NCI-H2081 (cell line): Measurements from ENCODE around the gene SPRED2.

Experiments used
- DNase-seq, 2 experiments: peaks; one replicate each; lab custom pipeline; 2025; lab: John Stamatoyannopoulos, UW

The SPRED2 gene

DNA sequence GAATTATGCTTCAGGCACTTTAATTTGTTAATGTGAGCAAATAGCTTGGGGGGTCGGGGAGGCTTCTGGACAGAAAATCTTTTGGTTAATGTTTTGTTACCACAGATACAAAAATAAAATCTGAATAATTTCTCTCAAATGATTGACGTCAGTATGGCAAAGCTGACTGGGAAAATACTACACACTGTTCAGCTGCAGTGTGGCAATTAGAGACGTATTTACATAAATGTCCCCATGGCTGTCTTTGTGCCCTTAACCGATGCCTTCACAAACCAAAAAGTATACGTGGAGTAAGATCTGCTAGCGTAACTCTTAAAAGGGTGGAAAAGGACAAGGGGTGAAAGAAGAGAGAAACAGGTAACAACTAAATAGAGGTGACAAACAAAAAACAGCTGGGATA lies 121.3 kb downstream of the SPRED2 start:
- no peak for DNase-seq

DNA sequence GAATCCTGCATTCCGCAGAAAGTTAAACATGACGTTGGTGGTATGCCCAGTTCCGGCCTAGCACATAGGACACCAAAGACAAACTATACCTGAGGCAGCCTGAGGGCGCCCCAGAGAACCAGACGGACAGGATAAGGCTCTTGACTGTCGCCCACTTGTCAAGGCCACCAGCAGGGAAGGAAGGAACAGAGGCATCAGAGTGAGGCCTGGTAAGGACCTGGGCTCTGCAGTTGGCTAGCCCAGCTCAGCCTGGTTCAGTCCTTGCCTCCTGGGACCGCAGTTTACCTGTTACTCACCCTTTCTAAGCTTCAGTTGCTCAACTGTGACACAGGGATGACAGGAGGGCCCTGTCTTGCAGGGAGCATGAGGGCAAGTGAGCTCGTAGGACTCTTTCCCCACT lies 122.7 kb downstream of the SPRED2 start:
- no peak for DNase-seq

DNA sequence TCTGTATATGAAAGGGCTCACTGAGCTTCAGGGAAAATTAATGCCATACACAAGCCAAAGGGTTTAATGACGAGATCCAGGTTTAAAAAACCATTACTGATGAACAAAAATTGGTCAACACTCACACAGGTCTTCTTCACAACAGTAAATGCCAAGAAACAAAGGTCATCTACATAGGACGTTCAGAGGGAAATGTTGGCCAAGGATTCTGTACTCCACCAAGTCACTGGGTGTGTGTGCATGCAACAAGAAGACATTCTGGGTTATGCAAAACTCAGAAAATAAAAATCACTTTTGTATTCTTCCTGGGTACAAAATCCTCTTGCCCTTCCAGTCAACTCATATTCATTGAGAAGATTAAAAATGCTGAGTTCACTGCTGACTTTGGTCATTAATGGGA lies 126.5 kb downstream of the SPRED2 start:
- DNase-seq, result no peak

DNA sequence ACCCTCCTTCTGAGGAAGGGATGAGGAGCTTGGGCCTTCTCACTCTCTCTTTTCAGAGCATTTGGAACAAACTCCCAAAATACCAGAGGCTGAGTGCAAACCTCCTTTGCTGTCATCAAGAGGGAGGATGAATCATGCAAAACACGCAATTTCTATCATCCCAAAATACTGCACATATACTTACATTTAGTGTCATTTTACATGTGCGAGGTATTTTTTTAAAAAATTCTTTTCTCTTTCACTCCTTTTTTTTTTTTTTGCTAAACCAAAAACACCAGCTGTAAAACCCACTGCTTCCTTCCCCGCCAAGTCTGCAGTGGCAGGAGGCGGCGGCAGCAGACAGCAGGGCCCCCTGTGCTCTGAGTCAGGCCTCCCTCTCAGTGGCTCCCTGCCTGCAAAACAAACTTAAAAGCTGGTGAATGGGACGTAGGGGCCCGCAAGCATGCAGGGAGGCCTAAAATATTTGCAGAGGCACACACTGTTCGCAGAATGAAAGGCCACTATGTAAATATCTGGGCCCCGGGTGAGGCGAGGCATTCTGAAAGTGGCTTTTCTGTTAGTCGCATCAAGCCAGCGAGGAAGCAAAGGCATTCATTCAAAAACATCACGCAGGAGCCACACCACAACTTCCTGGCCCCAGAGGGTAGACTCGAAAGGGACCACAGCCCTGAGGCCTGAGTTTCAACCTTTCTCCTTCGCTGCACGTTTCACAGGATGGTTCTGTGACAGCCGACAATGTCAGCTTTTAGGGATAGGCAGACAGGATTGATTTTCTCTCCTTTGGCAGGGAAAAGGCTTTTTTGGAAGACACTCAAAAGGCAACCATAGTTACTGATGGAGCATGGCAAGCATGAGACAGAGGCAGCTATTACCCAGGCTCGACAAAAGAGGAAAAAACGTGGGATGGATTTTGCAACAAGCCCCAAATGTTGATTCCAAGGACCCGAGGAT lies 131.4 kb downstream of the SPRED2 start:
- DNase-seq, result peak; percentile 33 to 45

DNA sequence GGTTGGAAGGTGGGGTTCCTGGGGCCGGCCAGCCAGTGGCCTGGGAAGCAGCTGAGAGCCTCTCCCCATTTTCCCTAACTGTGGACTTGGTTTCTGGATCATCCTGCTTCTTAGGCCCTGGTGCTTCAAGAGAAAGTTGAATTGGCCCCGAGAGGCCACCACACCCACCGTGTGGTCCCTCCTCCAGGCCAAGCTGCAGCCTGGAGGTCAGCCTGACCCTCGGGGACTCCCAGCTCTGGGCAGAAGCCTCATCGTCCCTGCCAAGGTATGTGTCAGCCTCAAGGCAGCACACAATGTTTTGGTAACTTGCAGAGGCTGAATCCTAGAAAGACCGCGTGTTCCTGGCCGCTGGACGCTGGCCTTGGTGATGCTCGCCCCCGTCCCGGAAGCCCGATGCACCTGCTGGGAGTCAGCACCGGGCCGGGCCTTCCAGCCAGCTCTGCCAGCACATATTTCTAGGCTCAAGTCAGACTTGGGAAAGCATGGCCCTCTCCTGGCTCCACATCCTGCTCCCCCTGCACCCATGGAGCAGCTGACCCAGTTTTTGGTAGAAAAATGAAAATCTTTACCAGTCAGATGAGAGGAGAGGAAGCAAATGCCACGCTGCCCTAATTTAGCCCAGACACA lies 132.2 kb downstream of the SPRED2 start:
- no peak for DNase-seq

DNA sequence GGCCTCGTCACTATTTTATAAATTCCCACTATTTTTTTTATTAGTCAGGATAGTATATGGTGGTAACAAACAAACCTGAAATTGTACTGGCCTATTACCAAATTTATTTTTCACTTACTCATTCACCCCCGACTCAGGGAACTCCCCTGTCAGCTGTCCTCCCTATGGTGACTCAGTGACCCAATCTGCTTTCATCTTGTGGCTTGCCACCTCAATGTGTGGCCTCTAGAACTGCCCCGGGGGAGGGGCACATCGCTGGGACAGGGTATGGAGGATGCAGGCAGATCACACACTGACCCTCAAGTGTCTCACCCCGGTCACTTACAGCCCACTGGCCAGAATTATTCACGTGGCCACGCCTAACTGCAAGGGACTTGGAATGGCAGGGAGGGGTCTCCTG lies 133.2 kb downstream of the SPRED2 start:
- no peak for DNase-seq

DNA sequence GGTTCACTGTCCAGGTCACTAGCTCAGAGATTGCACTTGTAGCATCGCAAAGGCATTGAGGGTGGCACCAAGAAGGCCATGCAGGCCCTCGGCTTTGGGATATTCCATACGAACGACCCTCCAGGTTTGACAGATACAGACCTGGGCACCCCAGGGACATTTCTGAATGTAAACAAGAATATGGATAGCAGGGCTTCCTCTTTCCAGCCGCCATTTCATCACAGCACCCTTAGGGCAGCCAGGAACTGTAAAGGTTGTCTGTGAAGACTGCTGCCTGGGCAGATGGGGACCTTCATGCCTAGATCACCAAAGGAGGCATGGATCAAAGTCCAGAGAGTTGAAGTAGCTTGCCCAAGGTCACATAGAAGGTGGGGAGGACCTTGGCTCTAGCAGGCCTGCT lies 134.3 kb downstream of the SPRED2 start:
- no peak for DNase-seq

DNA sequence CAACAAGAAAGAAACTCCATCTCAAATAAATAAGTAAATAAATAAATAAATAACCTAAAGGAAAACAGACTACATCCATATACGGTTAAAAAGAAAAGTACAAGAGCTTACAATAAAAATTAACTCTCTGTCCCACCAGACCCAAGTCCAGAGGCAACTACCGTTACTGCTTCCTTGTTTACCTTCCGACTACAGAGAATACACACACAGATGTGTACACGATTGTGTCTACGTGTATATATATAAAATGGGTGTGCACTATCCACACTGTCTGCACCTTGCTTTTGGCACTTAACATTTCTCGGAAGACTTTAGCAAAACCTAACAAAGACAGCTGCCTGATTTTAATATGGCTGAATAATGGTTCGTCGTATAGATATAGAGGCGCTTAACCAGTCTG lies 134.9 kb downstream of the SPRED2 start:
- no peak for DNase-seq

DNA sequence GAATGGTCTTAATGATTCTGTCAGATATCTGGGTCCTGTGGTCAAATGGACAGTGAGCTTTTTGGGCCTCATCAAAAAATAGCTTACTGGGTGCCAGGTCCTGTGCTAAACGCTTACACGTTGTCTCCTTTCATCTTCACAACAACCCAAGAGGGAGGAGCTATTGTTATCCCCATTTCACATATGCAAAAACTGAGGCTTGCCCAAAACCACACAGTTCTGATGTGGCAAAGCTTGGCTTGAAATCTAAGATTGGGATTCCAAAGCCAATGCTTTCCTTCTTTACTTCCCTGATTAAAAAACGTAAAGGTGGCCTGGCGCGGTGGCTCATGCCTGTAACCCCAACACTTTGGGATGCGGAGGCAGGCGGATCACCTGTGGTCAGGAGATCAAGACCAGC lies 135.4 kb downstream of the SPRED2 start:
- no peak for DNase-seq

DNA sequence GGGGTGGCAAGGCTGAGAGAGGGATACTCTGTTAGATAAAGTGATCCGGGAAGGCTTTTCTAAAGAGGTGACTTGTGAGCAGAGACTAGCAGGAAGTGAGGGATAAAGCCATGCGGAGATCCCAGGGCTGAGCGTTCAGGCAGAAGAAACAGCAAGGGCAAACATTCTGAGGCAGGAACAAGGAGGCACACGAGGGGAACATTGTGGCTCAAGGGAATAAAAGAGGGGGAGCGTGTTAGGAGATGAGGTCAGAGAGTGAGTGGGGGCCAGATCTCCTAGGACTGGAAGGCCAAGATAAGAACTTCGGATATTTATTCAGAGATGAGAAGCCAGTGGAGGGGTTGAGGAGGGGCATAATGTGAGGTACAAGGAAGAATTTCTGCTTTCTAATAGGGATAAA lies 137.7 kb downstream of the SPRED2 start:
- no peak for DNase-seq

DNA sequence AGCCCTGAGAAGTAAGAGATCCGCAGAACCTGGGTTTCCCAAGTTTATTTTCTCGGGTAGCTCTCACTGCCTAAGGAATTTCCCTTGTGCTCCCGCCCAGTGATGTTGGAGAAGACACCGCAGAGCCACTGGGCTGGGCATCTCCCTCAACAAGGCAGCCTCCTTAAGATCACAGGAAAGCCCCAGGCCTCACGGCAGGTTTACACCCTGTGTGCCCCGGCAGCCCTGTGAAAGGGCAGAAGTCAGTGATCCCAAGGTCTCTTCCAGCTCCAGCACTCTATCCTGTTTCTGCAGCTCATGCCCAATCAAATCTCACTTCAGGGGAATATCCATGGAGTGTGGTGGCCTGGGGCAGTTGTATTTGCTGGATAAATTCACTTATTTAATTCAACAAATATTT lies 138.3 kb downstream of the SPRED2 start:
- no peak for DNase-seq

DNA sequence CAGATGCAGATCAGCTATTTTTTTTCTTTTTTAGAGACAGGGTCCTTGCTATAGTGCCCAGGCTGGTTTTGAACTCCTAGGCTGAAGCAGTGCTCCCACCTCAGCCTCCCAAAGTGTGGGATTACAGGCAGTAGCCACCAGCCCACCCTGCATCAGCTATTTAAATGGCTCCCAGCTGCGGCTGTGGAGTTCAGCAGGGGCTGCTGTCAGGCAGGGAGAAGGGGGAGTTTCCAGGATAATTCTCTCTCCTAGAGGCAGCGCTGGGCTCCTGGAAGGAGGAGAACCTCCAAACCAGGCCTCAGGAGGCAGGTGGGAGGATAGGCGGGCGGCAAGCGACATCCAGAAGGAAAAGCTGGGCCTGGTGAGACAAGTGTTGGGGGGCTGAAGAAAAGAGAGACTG lies 139.0 kb downstream of the SPRED2 start:
- DNase-seq, result no peak

DNA sequence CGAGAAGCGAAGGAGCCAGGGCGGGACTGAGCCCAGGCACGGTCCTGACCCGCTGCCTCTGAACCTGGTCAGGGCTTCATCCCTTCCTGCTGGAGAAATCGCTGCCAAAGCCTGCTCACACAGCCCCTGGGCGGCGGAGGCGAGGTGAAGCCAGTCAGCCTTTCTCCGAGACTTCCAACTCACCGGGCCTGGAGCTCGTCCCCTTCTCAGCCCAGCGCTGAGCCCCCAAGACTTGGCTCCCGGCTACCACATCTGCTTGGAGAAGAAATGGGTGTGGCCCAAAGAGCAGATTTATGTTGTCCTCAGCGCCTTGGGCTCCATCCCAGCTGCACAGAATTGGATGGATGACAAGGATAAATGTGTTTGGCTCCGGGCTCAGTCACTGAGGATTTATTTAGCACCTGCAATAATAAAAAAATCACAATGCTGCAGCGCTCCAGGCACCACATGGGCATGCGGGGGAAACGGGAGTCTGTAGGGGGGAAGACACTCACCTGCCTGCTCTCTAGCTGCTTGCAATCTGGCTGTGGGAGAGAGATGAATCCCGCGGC lies 139.9 kb downstream of the SPRED2 start:
- DNase-seq, result no peak

DNA sequence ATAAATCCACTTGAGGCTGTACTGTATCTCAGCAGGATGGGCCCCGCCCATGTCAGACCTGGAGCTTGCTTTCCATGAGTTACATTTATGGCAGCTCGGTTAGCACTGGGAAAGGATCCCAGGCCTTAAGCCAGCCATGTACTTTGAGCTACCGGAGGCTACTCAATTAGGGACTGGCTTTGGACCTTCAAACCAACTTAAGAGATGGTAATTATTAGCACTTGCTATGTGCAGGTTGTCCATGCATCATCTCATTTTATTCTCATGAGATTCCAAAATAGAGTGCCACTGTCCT lies 140.3 kb downstream of the SPRED2 start:
- DNase-seq, result no peak

DNA sequence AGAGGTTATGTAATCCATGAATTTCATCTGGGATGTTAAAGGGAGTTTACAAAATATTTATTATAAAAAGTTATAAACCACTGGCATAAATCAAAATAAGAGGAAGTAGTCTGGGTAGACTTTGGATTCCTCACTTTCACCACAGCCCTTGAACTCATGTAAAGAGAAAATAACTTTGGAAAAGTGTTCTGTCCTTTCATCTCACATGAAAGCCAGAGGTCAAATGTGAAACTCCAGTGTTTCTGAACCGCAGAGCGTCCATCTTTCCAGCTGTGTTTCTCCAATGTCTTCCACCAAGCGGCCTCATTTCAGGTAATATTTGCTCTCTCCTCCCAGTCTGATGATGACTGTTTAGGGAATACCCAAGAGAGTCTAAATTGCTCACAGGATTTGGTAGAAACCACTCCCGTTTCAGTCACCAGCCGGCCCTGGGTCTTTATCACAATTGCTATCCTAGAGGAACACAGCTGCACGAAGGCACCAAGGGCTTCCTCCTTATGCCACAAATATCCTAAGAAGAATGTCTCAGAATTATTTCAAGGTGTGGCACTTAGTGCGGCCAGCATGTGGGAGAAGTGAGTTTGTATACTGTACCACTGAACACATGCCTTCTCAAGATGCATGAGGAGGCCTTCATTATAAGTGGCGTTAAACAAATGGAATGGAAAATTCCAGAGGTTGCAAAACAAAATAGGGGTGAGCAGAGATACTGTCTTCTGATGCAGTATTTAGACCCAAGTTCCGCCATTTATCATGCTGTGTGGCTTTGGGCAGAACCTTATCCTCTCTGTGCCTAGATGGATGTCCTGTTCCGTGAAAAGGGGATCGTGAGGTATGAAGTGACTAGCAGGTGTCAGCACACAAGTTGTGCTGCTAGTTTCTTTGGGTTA lies 140.9 kb downstream of the SPRED2 start:
- DNase-seq, result no peak

DNA sequence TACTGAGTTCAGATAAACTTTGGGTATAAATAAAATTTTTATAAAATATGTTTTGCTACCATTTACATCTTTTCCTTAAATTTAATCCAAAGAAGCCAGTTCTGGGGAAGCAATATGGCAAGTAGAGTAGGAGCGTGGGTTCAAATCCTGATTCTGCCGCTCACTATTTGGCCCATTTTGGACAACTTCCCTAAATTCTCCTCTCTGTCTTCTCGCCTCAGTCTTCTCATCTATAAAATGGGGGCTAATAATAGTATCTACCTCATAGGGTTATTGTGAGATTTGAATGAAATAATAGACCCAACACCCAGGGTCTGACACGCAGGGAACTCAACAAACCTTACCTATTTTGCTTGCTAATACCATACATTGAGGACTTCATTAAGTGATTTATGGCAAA lies 145.0 kb downstream of the SPRED2 start:
- DNase-seq, result no peak

DNA sequence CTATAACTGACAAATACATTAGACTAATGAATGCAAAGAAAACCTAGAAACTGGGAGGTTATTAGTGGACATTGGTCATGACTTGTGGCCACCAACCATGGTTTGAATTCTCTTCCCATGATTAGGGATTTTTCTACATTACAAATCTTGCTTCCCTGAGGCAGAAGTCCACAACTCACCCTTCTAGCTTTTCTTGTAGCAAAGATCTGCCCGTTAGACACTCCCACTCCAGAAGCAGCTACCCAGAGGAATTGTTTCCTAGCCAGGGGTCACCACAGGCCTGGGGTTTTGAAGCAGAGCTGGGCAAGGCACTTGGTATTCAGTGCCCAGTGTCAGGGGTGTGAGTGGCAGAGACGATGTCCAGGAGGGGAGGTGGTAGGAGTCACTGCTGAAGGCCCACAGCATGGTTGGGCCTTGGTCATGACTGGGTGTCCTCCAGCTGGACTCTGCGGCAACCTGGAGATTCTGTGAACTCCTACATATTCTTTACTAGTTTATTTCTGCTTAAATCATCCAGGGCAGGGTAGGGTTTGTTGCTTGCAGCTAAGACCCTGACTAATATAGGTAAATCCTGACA lies 149.8 kb downstream of the SPRED2 start:
- no peak for DNase-seq

DNA sequence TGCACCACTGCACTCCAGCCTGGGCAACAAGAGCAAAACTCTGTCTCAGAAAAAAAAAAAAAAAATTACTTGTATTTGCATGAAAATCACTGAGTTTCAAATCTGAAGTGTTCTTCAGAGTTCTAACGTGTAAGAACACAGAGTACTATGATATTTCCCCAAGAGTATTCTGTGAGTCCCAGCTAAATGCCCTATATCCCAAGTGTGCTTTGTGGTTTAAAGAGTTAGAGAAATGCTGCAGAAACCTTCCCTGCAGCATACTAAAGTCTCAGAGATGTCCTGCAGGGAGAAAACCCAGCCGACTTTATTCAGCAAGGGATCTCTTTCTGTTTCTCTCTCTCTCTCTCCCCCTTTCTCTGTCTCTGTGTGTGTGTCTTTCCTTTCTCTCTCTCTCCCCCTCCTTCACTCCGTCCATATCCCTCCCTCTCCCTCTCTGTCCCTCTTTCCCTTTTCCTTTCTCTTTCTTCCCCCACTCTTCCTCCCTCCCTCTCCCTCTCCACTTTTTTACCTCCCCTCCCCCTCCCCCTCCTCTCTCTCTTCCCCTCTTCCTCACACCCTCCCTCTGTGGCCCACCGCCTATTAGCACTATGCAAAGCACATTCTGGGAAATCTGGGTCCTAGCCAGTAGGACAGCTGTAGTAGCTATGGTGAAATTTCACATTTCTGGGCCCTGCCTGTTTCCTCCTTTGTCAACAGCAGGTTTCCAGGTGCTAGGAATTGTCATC lies 150.6 kb downstream of the SPRED2 start:
- DNase-seq, result no peak

DNA sequence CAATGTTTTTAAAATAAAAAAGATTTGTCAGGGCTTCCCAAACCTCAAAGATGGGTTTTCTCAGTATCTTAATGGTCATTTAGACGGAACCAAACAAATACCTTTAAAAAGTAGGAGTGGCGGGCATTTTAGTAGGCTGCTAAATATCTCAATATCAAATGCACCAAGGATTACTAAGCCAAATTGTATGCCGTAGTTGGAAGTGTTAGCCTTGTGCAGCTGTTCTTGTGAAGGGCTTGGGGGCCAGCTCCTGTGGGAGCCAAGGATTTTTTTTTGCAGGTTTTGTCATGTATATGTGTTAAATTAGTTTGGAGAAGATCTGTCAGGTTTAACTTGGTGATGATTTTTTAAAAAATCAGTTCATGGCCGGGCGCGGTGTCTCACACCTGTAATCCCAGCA lies 152.6 kb downstream of the SPRED2 start:
- no peak for DNase-seq

DNA sequence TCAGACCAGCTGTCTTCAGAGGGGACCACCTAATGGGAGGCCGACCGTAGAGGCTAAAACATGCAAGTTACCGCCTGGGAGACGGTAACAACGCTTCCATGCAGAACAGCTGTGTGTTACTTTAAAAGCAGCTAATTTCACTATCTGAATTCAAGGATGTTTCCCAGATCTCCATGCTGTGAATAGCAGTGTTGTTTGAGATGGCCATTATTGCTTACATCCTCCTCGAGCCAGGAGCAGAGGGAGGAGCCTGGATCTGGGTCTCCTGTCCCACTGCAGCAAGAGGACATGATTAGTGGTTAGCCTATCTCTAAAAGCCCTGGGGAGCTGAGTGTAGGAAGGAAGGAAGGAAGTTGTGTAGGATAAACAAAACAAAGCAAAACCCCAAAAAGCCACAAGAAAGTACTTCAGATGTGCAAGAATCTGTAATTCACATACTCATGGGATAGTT lies 153.8 kb downstream of the SPRED2 start:
- DNase-seq, result no peak

DNA sequence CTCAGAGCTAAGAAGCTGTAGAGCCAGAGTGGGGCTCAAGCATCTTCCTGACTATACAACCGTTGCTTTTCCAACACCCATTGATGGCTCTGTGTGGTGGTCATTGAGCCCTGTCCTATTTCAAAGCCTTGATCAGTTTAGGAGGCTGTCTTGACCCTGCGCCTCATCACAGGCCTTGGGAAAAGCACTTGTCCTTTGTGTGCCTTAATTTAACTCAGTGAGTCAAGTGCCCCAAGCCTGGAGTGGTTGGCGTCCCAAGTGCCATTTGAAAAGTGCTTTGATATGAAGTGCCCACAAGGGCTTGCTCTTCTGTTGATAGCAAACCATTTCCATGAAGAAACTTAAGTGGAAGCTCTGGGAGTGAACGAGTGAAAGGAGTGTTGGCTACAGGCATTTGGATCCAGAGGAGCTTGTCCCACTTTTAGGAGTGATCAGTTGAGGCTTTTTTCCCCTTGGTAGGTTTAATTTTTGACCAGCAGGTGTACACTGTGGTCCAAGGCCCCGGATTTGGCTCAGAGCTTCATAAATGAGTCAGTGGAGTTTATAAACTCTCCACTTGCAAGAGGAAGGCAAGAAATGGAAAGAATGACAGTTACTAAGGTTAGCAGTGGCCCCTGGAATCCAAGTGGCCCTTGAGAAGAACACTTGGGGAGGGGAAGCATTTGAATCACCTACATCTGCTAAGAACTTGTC lies 154.5 kb downstream of the SPRED2 start:
- DNase-seq, result no peak
